CD4-positive, alpha-beta T cell treated with Interferon alpha-2 for 1 hour (primary cell): ENCODE data around the gene CSPG4.
A peak's percentile ranks its signal among the peaks of the same experiment; 100 is the strongest.
"Not testable (repeated sequence)": the region's sequence is repeated elsewhere in the genome, so short reads cannot be mapped to it uniquely, and the experiment has no call there.

ENCODE experiments used
- DNase-seq, 2 donors: peaks; one replicate each; pipeline ENCODE4 v3.0.0-alpha.2; 2020 to 2022

The CSPG4 gene

GRCh38 chr15:75647370-75648155 lies 65.1 kb downstream of the CSPG4 start, which contains the start of gene SNX33:
TSS of gene SNX33 (plus strand) at chr15:75647912. CDS start at chr15:75649103, 1,191 bp downstream.
- DNase-seq = peak; percentile 15 to 49

DNA sequence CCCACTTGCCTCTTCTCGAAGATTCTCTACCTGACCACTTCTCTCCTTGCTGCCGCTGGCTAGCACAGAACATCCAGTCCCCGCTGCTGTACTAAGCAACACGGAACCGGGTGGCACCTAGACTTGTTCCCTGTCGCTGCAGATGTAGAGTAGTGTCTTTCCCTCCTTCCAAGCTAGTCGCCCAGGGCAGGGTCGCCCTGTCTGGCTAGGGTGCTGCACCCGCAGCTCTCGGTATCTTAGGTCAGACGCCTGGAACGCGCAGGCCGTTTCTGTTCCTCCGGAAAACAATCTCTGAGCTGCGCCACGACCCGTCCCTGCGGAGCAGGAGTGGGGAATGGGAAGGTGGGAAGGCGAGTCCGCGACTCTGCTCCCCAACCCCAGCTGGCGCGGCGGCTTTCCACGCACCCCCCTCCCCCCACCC lies 65.7 kb downstream of the CSPG4 start:
- DNase-seq = no peak

DNA sequence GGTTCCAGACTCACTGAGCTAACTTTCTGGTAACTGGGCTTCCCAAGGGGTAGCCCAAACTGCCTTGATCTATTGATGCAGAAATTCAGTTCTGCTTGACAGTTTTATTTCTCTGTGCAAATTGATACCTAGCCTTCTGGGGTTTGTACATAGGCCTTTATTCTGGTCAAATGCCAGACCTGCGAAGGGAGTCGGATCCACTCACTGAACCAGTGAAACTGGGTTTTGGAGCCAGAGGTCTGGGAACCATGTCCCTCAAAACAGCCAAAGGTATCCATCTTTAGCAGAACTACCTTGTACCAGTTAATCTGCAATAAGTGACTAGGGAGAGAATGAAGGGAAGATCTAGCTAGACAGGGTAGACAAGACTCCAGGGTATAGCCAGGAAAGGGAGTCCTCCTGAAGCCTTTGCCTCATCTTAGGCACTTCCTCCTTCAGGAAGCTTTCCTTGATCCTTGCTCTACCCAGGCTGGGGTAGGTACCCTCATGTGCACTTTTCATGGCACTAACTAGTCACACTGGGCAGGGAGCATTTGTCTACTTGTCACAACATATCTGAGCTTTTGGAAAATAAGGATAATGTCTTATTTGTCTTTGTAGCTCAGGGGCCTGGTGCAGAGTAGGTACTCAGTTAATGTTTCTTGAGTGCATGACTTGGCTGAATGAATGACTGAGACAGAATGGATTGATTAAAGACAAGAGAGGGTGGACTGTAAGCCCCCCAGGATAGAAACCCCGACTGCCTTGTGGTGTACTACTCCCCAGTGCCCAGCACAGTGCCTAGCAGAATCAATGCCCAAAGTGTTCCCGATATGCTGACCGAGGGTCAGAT lies 66.3 kb downstream of the CSPG4 start:
- DNase-seq = no peak

- DNase-seq = no peak
These were observed 68.3 kb downstream of the CSPG4 start for GRCh38 chr15:75644376-75644775.

DNA sequence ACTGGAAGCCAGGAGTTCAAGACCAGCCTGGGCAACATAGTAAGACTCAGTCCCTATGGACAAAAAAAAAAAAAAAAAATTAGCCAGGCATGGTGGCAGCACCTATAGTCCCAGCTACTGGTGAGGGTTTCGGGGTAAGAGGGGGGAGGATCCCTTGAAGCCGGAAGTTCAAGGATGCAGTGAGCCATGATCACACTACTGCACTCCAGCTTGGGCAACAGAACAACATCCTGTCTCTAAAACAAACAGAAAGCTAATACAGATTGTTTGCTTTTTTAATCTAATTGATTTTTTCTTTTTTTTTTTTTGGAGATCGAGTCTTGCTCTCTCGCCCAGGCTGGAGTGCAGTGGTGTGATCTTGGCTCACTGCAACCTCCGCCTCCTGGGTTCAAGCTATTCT lies 71.0 kb downstream of the CSPG4 start:
- DNase-seq = no peak

GRCh38 chr15:75641179-75641503 lies 71.5 kb downstream of the CSPG4 start:
- no peak for DNase-seq

- peak; percentile 47 to 75 for DNase-seq
These were observed 72.0 kb downstream of the CSPG4 start for GRCh38 chr15:75640483-75641178.

GRCh38 chr15:75639709-75640482 lies 72.8 kb downstream of the CSPG4 start, which contains the start of gene IMP3:
TSS of gene IMP3 (minus strand) at chr15:75640224. CDS start at chr15:75640168, 56 bp downstream.
- DNase-seq = peak; percentile 91 to 95

GRCh38 chr15:75639191-75639708 lies 73.4 kb downstream of the CSPG4 start:
- DNase-seq = no peak

- DNase-seq = no peak
These were observed 75.2 kb downstream of the CSPG4 start for GRCh38 chr15:75637245-75638009.

- no peak for DNase-seq
These were observed 76.6 kb downstream of the CSPG4 start for GRCh38 chr15:75636026-75636425.

DNA sequence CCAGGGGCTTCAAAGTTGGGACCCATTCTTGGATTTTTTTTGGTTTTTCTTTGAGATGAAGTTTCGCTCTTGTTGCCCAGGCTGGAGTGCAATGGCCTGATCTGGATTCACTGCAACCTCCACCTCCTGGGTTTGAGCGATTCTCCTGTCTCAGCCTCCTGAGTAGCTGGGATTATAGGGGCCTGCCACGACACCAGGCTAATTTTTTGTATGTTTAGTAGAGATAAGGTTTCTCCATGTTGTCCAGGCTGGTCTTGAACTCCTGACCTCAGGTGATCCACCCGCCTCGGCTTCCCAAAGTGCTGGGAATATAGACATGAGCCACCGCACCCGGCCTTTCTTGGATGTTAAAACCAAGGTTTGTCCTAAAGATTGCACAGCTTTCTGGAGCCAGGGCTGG lies 78.7 kb downstream of the CSPG4 start:
- not testable (repeated sequence) for DNase-seq

DNA sequence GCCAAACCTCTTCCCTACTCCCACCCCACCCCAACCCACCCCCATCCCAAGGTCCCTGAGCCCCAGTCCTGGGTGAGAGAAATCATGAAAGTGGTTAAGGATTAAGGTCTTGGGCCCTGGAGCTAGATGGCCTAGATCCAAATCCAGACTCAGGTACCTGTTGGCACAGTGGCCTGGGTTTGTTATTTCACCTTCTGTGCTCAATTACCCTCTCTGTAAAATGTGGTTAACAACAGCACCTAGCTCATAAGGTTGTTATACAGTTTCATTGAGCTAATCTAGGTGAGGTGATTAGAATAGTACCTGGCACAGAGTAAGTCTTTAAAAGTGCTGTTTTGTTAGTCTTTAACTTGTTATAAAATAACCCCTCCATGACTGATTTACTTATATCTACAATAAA lies 80.7 kb downstream of the CSPG4 start:
- no peak for DNase-seq

DNA sequence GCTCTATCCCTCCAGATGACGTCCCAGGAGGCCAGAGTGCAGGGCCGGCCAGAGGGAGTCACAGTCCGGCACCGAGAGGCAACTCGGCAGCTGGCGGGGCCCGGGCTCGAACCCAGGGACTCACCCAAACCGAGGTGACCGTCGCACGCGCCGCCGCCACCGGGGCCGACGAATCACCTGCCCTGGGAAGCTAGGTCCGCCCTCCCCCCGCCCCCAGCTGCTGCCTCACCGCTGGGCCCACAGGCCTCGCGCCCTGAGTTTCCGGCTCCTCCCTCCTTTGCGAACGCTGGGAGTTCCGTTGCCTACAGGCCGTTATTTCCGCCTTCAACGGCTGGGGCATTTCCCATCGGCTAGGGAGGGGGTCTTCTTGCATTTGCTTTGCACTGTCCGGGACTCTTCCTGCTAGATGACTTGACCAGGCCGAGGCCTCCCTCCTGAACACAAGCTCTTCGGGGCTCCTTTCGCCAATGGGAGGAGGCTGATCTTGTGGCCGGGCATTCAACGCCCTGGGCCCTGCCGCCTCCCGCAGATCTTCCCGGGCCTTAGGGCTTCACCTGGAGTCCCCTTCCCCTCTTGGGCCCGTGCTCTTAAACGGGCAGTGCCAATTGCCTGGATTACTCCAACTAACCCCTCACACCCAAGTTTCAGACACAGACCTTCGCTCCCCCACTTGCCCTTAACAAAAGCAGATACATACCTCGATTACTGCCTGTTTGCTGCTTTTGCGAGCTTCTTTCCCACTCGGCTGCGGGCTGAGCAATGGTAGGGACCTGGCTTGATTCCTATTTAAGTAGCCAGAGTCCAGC lies 86.9 kb downstream of the CSPG4 start, which contains the start of gene SNUPN:
TSS of gene SNUPN (minus strand) at position 184 of the 806 bp plus-strand sequence. CDS start 4,674 bp downstream, outside the sequence.
- peak; percentile 89 to 92 for DNase-seq
